HG02623 (cell line): ENCODE measurements around the gene ITGA5.

ENCODE experiments used
- ATAC-seq: cut with Tn5 transposase; IDR thresholded peaks from one replicate; pipeline ENCODE4 v1.9.1; 2021; ENCODE audit warnings: moderate library complexity; ENCODE audit not compliant: unreplicated experiment

The ITGA5 gene

DNA sequence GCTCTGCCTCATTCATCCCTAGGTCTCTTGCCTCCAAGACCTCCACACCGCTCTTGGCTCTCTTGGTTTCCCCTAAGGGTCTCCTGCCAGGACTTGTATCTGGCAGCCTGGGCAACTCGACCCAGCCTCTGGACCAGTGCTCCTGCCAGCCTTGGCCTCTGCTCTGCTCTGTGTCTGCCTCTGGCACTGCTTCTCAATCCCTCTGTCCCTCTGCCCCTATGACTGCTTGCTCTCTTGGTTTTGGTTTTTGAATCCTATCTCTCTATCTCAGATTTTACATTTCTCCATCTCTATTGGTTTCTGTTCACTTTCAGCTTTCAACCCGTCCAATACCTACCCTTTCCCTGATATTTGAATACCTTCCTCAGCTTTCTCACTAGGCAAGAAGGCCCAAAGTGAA is 6.3 kb downstream of the ITGA5 start:
- ATAC-seq: no peak

DNA sequence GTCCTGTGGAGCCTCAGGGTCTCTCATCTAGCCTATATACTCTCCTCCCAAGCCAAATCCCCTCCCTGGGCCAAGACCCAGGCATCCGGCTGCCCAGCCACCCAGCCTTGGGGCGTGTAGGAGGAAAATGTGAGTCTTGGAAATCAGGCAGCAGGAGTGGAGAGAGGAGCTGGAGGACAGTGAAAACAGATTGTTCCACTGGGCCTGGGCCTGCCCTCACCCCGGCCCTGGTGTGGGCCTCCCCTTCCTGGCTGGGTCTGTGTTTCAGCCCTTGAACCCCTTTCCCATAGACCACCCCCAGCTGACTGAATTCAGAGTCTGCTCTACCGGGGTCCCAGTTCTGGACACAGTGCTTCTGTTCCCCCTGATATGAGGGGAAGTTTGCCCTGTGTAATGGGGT is 6.7 kb downstream of the ITGA5 start:
- no peak for ATAC-seq

DNA sequence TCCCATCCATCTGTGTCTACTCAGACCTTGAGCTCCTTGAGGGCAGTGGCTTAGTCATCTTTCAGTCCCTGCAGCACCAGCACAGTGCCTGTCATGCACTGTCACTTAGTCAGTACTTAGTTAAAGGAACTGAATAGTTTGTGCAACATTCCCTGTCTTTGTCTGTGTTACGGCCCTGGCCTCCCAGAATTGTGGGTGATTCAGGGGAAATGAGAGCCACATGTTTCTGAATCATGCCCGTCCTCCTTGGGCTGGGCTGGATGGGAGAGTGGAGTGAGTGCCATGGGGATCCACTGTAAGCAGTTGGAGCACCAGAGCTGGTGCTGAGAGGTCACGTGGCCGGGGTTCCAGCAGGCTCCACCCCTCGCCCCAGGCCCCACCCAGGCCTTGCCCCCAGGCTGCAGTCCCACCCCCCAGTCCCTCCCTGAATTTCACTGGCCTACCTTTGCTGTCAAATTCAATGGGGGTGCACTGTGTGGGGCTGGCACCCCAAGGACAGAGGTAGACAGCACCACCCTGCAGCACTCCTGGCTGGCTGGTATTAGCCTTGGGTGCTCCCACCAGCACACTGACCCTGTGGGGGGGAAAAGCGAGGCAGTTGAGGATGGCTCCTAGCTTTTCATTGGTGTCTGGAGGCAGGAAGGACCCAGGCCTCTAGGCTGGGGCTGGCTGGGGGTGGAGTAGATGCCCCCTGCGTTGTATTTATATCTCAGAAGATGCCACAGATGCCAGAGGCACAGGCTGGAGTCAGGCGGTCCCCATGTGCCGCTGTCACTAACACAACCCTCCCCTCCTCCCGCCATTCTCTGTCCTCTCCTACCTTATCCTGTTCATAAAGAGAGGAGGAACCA is 7.5 kb downstream of the ITGA5 start:
- ATAC-seq: no peak

DNA sequence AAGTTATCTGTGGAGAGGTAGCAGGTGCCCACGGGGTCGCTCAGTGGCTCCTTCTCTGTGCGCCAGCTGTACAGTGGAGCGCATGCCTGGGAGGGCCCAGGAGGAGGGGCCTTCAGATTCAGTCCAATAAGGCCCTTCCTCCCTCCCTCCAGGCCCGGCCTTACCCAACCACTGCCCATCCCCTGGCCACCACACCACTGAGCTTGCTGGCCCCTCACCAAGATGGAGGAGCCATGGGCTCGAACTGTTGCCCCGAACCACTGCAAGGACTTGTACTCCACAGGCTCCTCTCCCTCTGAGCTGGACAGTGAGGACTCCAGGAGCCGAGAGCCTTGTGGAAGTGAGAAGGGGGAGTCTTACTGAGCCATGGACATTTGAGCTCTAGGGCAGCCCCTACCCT is 9.8 kb downstream of the ITGA5 start:
- no peak for ATAC-seq

DNA sequence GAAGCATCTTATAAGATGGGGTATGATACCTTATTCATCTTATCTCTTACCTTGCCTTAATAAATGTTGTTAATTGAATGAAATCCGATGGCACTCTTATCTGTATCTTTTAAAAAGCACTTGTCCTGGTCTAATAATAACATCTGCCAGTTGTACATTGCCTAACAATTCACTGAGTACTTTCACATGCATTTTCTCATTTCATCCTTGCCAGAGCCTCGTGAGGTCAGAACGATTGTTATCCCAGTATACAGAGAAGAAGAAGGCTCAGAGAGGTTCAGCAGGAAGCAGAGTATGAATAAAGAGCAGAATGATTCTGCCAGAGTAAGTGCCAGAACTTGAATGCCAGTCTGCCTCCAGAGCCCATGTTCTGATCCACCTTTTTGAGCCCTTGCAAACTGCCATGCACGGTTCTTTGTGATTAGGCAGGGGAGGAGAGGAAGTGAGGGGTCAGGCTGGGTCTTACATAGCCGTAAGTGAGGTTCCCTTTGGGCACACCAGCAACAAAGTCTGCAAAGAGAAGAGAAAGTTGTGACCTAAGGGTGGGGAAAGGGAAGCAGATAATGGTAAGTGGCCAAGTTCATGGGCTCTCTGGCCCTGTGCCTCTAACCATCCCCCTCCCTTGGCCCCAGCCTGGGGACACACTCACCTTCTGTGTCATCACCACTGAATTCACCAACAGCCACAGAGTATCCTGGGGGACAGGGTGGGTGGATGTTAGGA is 11.7 kb downstream of the ITGA5 start:
- ATAC-seq: no peak

DNA sequence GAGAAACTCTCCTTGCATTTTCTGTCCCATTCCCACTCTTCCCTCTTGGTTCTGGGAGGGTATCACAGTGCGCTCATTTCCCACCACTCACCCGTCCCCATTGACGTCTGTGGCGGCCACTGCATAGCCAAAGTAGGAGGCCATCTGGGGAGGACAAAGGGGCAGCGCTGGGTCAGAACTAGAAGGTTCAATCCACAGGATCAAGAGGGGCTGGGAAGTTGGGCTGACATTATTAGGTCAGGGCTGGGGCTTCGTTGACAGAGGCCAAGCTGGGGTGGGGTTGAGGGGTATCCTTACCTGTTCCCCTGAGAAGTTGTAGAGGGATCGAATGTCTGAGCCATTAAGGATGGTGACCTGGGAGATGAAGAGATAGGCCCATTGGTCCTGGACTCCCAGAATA is 13.5 kb downstream of the ITGA5 start:
- no peak for ATAC-seq

DNA sequence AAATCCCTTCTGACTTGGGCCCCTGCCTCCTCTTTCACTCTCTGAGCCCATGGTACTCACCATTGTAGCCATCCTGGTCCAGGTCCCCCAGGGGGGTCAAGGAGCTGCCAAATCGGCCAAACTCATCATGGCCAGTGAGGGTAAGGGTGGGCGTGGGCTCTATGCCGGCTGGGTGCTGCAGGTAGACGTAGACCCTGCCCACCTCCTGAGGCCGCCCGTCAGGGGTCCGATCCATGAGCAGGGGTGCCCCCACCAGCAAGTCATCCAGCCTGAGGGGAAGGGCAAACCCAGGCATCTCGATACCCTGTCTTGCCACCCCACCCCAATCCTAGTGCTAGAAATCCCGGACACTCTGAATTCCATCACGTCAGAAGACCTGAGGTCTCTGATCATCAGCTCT is 14.0 kb downstream of the ITGA5 start:
- ATAC-seq: no peak

DNA sequence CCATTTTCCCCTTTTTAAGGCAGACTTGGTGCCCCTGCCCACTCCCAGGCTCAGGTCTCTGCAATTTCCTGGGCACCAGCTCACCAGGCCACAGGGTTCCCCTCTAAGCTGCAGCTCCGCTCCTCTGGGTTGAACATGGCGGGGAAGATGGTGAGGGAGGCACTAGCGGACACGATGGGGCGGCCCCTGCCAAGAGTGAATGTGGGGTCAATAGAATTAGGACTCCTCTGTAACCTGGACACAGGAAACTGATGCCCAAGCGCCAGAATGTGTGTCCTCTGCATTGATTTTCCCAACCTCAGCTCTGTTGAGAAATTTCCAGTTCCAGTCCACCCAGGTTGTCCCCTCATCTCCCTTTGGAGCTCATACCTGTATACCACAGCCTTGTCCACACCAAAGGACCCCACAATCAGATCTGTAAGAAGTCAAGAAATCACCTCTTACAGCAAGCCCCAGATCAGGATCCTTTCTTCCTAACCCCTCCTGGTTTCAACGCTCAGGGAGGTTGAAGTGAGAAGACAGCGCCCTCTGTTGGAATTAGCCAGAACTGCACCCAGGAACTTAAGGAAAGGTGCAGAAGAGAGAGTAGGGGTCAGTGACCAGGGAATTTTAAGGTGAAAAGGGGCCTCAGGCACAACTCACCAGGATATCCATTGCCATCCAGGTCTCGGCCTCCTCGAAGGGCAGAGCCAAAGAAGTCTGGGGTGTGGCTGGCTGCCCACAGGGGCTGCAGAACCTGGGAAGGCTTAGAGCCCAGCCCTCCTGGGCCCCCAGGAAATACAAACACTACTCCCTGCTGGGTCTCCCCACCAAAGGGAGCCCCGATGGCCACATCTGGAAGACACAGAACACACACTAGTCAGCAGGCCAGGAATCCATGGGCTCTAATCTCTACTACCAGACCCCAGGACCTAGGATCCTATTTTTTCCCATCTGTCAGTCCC is 14.7 kb downstream of the ITGA5 start:
- no peak for ATAC-seq

DNA sequence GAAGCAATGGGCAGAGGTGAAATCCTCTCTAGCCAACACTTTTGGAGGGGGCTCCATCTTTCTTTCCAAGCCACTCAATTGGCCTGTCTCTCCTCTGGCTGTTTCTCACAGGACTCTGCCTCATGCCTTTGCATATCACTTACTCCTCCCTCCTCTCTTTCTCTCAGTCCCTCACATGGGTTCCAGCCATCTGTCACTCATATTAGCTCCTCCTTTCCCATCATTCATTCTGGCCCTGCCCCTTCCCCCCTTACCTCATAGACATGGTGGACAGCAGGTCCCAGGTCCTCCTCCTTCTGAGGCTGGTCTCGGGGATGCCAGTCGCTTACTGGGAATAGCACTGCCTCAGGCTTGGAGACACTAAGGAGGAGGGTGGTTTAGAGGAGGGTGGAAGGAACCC is 17.9 kb downstream of the ITGA5 start:
- ATAC-seq: no peak

DNA sequence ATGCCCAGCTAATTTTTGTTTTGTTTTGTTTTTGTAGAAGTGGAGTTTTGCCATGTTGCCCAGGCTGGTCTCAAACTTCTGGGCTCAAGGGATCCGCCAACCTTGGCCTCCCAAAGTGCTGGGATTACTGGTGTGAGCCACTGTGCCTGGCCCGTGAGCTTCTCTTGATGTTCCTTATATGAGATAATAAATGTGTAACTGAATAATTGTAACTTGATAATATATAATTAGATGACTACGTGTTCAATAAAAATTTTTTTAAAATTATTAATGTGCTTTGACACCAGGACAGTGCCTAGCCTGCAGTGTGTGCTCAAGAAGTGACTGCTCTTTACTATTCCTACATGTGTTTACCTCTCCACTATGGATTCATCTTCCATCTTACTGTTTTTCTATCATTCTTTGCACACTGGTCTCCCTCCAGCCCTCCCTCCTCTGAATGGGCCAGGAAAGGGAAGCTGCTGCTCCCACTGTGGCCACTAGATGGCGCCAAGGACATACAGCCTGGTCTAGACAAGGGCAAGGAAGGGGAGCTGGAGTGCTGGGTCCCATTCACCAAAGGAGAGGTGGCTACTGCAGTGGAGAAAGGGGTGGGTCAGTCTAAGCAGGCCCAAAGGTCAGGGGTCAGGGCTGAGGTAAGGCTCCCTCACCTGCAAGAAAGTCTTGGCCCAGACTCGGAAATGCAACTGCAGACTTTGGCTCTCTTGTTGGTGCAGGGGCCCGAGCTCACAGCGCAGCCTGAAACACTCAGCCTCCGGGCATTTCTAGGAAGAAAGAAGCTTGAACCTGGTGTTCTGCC is 19.9 kb downstream of the ITGA5 start:
- peak; percentile 79 for ATAC-seq

DNA sequence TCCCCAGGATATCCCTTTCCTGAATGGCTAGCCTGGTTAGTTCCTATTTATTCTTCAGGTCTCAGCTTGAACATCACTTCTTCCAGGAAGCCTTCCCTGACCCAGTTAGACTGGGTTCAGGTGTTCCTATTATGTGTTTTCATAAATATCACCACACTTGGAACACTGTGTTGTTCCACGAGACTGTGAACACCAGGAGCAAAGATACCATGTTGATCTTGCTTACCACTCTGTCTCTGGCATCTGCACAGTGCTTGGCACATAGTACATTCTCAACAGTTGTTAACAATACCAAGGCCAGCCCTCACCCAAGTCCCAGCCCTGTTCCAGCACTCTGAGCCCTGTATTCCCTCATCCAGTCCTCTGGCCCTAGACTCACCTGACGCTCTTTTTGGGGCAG is 20.8 kb downstream of the ITGA5 start:
- ATAC-seq: no peak

DNA sequence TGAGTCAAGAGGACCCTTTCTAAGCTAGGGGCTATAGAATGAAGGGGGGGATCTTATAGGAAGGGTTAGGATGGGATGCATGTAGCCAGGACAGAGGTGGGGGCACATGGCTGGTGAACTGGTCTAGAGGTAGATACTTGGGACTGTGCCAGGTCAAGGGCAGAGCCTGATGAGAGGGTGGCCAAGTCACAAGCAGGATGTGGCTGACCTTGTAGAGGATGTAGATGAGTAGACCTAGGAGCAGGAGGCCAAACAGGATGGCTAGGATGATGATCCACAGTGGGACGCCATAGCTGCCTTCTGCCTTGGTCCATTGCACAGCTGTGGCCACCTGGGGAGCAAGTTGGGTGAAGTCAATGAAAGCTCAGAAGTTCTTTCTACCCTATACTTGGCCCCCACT is 21.9 kb downstream of the ITGA5 start:
- ATAC-seq: no peak

DNA sequence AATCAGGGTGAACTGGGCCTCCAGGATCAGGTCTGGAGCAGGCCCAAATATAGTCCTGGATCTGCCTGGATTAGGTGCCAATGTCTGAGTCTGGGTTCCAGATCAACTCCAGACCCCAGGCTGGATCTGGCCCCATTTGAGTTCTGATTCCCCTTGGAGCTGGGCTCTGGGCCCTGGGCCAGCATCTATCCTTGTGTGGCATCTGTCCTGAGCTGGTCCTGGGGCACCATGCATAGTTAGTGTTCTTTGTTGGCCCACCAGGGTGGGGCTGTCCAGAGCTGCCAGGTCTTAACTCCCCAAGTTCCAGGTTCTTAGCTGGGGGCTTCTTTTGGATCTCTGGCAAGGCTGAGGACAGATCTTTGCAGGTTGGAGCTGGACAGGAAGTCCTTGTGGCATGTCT is 23.5 kb downstream of the ITGA5 start:
- no peak for ATAC-seq

DNA sequence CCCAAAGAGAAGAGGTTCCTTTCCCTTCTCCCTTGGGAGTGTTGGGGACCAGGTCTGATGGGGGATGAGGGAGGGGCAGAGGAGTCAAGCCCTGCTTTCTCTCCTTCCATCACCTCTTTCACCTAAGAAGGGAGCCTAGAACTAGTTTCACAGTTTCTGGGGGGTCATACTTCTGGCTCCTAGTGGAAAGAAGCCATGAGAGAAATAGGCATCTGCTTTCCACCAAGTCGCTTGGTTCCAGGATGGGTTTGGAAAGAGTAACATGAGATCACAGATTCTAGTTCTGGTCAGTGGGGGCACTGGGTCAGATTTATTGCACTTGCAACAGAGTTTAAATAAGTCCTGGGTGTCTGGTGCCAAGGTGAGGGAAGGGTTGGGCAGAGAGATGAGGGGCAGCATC is 24.1 kb downstream of the ITGA5 start:
- ATAC-seq: no peak

DNA sequence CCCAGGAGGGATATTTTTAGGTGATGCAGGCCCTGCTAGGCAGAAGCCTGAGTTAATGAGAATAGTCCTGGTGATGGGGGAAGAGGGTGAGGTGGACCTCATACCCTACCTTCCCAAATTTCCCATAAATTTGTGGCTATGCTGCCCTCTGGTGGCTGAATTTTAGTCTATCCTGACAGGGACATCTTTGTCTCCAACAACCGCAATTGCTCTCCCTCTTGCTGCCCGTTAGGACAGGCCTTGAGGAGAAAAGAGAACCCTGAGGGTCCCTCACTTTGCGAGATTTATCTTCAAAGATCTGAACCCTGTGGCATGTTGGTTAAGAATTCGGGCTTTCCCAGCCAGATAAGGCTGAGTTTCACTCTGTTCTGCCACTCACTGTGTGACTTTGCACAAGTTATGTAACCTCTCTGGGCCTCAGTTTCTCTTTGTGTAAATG is 24.8 kb downstream of the ITGA5 start:
- no peak for ATAC-seq

DNA sequence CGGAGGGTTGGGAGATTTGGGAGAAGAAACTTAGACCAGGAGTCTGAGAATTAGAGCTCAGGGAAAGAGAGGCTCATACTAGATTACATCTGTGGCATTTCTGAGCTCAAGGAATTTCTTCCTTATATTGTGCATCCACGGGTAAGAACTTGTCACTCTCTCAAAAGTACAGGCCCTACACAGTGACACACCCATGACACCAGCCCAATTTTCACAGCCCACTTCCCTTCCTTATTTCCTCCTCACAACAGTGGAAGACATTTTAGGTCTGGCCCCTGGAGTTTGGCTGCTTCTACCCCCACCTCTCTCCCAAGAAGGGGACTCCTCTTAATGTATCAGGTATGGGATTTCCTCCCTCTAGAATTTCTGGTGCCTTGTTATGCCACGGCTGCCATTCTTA is 25.3 kb downstream of the ITGA5 start:
- ATAC-seq: no peak

DNA sequence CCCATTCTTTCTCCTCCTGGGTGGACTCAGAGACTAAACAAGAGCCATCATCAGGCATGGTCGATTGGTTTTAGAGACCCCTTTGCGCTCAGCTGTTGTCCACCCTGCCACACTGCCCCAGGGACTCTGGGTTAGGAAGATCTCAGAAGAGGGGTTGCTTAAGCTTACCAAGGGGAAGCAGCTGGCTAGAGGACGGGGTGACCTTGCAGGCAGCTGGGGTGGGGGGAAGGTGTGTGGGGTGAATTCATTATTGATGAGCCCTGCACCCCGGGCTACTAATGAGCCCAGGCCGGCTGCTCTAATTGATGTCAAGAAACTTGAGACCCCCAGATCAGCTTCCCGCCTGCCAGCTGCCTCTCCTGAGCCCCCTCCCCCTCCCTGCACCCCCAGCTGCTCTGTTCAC is 25.9 kb downstream of the ITGA5 start:
- ATAC-seq: no peak

DNA sequence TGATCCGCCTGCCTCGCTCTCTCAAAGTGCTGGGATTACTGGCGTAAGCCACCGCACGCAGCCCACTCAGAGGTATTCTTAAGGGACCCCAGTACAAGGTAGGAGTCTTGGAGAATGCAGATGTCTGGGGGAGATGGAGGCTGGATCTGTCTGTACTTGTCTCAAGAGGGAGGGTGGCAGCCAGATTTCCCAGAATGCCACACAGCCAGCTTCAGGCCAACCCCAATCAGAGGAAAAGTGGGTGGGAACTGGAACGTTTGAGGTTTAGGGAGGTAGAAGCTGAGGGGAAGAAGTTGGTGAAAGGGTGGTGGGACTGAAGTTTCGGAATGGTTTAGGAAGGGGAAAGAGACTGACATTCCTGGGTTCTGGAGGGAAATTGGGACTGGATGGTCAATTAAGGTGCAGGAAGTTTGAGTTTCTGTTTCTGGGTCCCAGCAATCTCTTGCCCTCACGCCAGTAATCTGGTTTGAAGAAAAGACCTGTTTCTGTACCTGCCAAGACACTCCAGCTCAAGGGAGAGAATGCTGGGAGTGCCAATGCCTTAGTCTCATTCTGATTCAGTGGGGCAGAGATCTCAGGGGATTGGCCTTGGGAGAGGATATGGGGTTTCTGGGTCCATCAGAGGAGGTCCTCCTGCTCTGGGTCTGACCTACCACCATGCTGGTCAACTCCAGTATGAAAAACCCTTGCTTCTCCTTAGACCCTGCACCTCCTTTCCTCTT is 26.4 kb downstream of the ITGA5 start:
- no peak for ATAC-seq

DNA sequence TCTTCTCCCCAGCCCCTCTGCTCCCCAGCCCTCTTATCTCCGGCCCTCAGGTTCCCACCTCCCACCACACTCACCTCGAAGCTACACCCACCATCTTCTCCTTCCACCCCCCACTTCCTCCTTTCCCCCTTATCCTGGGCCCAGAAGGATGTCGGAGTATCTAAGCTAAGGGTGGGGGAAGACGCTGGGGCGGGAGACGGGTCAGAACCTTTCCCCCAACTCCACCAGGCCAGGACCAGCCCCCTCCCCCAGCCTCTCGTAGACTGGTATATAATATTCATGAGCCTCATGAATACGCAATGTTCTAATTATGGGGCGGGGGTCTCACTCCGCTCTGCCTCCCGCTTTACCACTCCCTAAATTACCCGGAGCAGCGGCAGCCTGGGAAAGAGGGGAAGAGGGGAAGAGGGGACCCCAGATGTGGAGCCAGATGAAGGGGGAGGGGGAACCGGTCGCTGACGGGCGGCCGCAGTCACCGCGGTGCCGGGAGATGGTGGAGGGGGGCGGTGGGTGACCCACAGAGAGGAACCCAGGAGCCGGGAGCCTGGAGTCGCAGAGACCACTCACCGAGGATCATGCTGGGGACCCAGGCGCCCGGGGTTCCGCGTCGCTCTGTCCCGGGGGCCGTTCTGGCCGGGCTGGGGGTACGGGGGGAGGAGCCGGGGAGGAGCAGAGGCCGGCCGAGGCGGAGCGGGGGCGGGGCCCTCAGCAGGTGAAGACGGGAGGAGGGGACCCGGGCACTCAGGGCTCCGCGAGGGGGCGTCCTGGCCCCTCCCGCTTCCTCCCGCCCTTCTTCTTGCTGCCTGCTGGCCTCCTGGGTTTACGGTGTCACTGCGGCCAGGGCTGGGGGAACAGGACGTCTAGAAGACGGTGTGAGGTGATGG is 28.2 kb downstream of the ITGA5 start:
- ATAC-seq: no peak
